Measurements from ENCODE around the gene MYT1.
"Not testable (repeated sequence)": the region's sequence is repeated elsewhere in the genome, so short reads cannot be mapped to it uniquely, and the experiment has no call there.

Gene MYT1

GRCh38 chr20:64230461-64231145 is 66.4 kb downstream of the MYT1 start:
- no peak for DNase-seq (ENCODE audit: low read depth, low spot score)

- DNase-seq (ENCODE audit: low read depth, low spot score) = no peak
Measured at GRCh38 chr20:64231621-64232550, 67.6 kb downstream of the MYT1 start.

GRCh38 chr20:64232794-64233193 is 68.5 kb downstream of the MYT1 start:
- DNase-seq (ENCODE audit: low read depth, low spot score) = no peak

GRCh38 chr20:64233725-64234124 is 69.5 kb downstream of the MYT1 start:
- DNase-seq (ENCODE audit: low read depth, low spot score) = no peak

GRCh38 chr20:64234291-64234791 is 70.1 kb downstream of the MYT1 start:
- no peak for DNase-seq (ENCODE audit: low read depth, low spot score)

- DNase-seq (ENCODE audit: low read depth, low spot score) = not testable (repeated sequence)
Measured at GRCh38 chr20:64234921-64235565, 70.8 kb downstream of the MYT1 start.

GRCh38 chr20:64236137-64237088 is 72.2 kb downstream of the MYT1 start:
- no peak for DNase-seq (ENCODE audit: low read depth, low spot score)

- no peak for DNase-seq (ENCODE audit: low read depth, low spot score)
Measured at GRCh38 chr20:64237316-64237715, 73.1 kb downstream of the MYT1 start.

- DNase-seq (ENCODE audit: low read depth, low spot score) = no peak
Measured at GRCh38 chr20:64238115-64238825, 74.0 kb downstream of the MYT1 start.

GRCh38 chr20:64238851-64239387 is 74.7 kb downstream of the MYT1 start:
- DNase-seq (ENCODE audit: low read depth, low spot score) = no peak

GRCh38 chr20:64239449-64240242 is 75.4 kb downstream of the MYT1 start:
- no peak for DNase-seq (ENCODE audit: low read depth, low spot score)

- DNase-seq (ENCODE audit: low read depth, low spot score) = no peak
Measured at GRCh38 chr20:64240243-64241015, 76.2 kb downstream of the MYT1 start.

GRCh38 chr20:64241061-64241460 is 76.8 kb downstream of the MYT1 start:
- DNase-seq (ENCODE audit: low read depth, low spot score) = no peak

- DNase-seq (ENCODE audit: low read depth, low spot score) = no peak
Measured at GRCh38 chr20:64242003-64242796, 77.9 kb downstream of the MYT1 start.

- no peak for DNase-seq (ENCODE audit: low read depth, low spot score)
Measured at GRCh38 chr20:64242797-64243475, 78.7 kb downstream of the MYT1 start.

GRCh38 chr20:64244281-64244805 is 80.1 kb downstream of the MYT1 start:
- DNase-seq (ENCODE audit: low read depth, low spot score) = no peak

All from activated CD4-positive, CD25-positive, alpha-beta regulatory T cell treated with anti-CD3 and anti-CD28 coated beads, Interleukin-2, amount 50 U/mL, for 16 hours (primary cell).